NCI-H2227 treated with DMSO at 0.1 percent for 48 hours (cell line): ENCODE measurements around the gene LHX5.

Experiments used
- DNase-seq: peaks from one replicate; lab custom pipeline; 2025; lab: John Stamatoyannopoulos, UW

LHX5 gene

GRCh38 chr12:113439301-113439597 is 32.4 kb downstream of the LHX5 start:
- DNase-seq: no peak

- no peak for DNase-seq
Observed at GRCh38 chr12:113438523-113439300, 33.0 kb downstream of the LHX5 start.

GRCh38 chr12:113437729-113438100 is 34.0 kb downstream of the LHX5 start:
- no peak for DNase-seq

- no peak for DNase-seq
Observed at GRCh38 chr12:113436993-113437728, 34.5 kb downstream of the LHX5 start.

- DNase-seq: no peak
Observed at GRCh38 chr12:113436586-113436985, 35.1 kb downstream of the LHX5 start.

GRCh38 chr12:113435367-113435766 is 36.3 kb downstream of the LHX5 start:
- no peak for DNase-seq

GRCh38 chr12:113432986-113433385 is 38.7 kb downstream of the LHX5 start:
- no peak for DNase-seq

- DNase-seq: no peak
Observed at GRCh38 chr12:113428482-113428881, 43.2 kb downstream of the LHX5 start.

- no peak for DNase-seq
Observed at GRCh38 chr12:113427882-113428281, 43.8 kb downstream of the LHX5 start.

GRCh38 chr12:113425960-113426453 is 45.7 kb downstream of the LHX5 start:
- DNase-seq: no peak

GRCh38 chr12:113424915-113425823 is 46.5 kb downstream of the LHX5 start:
- DNase-seq: peak; percentile 14

GRCh38 chr12:113424456-113424855 is 47.2 kb downstream of the LHX5 start:
- DNase-seq: no peak

GRCh38 chr12:113422886-113423669 is 48.6 kb downstream of the LHX5 start:
- DNase-seq: no peak

- DNase-seq: peak; percentile 48
Observed at GRCh38 chr12:113422030-113422885, 49.4 kb downstream of the LHX5 start, which contains the start of gene SDSL. Gene SDSL (plus strand): TSS chr12:113422380. CDS start chr12:113427983, 5,603 bp downstream.

- no peak for DNase-seq
Observed at GRCh38 chr12:113420996-113421595, 50.6 kb downstream of the LHX5 start.

- no peak for DNase-seq
Observed at GRCh38 chr12:113418213-113418879, 53.3 kb downstream of the LHX5 start.

GRCh38 chr12:113416091-113416754 is 55.4 kb downstream of the LHX5 start:
- no peak for DNase-seq

- DNase-seq: no peak
Observed at GRCh38 chr12:113414519-113415038, 57.1 kb downstream of the LHX5 start.

- no peak for DNase-seq
Observed at GRCh38 chr12:113413488-113413939, 58.2 kb downstream of the LHX5 start.
